ENCODE measurements around the gene MOCS1. TPM values are rescaled to one million over a fixed set of nuclear protein-coding genes. Genes with fewer than 3 reads are reported as not detected.

Gene MOCS1
- total and polyA plus RNA-seq, 9 of the 15 experiments (the other 6 are each of a cell fraction or from before 2014, with no cell fraction given): 0.69 to 12.7 (median 8.7) TPM

- TF ChIP-seq TCF7L2 (IDR thresholded peaks at IDR 0.05; ENCODE audit: low read depth, low read length): no peak
- no peak for TF ChIP-seq OTX1 (CRISPR knock-in tag; IDR thresholded peaks at IDR 0.05)
- TF ChIP-seq ZNF717 (CRISPR knock-in tag; IDR thresholded peaks at IDR 0.05): no peak
- no peak for TF ChIP-seq SAFB (IDR thresholded peaks at IDR 0.05; ENCODE audit: borderline replicate concordance, low read depth, low read length)
- no peak for TF ChIP-seq ZNF184 (CRISPR knock-in tag; IDR thresholded peaks at IDR 0.05)
- TF ChIP-seq TEAD4 (IDR thresholded peaks at IDR 0.05; ENCODE audit: low read length): no peak
- TF ChIP-seq TEAD4 (CRISPR knock-in tag; IDR thresholded peaks at IDR 0.05; ENCODE audit: borderline replicate concordance): no peak
- TF ChIP-seq NFIC (IDR thresholded peaks at IDR 0.05): no peak
- no peak for TF ChIP-seq ZC3H11A (IDR thresholded peaks at IDR 0.05; ENCODE audit: low read depth, low read length)
- TF ChIP-seq, protein P1, sequence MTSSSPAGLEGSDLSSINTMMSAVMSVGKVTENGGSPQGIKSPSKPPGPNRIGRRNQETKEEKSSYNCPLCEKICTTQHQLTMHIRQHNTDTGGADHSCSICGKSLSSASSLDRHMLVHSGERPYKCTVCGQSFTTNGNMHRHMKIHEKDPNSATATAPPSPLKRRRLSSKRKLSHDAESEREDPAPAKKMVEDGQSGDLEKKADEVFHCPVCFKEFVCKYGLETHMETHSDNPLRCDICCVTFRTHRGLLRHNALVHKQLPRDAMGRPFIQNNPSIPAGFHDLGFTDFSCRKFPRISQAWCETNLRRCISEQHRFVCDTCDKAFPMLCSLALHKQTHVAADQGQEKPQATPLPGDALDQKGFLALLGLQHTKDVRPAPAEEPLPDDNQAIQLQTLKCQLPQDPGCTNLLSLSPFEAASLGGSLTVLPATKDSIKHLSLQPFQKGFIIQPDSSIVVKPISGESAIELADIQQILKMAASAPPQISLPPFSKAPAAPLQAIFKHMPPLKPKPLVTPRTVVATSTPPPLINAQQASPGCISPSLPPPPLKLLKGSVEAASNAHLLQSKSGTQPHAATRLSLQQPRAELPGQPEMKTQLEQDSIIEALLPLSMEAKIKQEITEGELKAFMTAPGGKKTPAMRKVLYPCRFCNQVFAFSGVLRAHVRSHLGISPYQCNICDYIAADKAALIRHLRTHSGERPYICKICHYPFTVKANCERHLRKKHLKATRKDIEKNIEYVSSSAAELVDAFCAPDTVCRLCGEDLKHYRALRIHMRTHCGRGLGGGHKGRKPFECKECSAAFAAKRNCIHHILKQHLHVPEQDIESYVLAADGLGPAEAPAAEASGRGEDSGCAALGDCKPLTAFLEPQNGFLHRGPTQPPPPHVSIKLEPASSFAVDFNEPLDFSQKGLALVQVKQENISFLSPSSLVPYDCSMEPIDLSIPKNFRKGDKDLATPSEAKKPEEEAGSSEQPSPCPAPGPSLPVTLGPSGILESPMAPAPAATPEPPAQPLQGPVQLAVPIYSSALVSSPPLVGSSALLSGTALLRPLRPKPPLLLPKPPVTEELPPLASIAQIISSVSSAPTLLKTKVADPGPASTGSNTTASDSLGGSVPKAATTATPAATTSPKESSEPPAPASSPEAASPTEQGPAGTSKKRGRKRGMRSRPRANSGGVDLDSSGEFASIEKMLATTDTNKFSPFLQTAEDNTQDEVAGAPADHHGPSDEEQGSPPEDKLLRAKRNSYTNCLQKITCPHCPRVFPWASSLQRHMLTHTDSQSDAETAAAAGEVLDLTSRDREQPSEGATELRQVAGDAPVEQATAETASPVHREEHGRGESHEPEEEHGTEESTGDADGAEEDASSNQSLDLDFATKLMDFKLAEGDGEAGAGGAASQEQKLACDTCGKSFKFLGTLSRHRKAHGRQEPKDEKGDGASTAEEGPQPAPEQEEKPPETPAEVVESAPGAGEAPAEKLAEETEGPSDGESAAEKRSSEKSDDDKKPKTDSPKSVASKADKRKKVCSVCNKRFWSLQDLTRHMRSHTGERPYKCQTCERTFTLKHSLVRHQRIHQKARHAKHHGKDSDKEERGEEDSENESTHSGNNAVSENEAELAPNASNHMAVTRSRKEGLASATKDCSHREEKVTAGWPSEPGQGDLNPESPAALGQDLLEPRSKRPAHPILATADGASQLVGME (CRISPR knock-in tag; IDR thresholded peaks at IDR 0.05): peak; percentile 73; the same call in 1 of the 2 replicates
- TF ChIP-seq FOSL1 (tag; conservative IDR thresholded peaks at IDR 0.05): peak; percentile 46
- TF ChIP-seq SMAD4 (CRISPR knock-in tag; conservative IDR thresholded peaks at IDR 0.05): peak; percentile 93
- TF ChIP-seq EP300 (IDR thresholded peaks at IDR 0.05; ENCODE audit: low read length): peak; percentile 45; the same call in 1 of the 2 replicates
- TF ChIP-seq RCOR1 (IDR thresholded peaks at IDR 0.05; ENCODE audit: borderline replicate concordance in 1 of 2, low read depth in 2 of 2, low read length in 2 of 2): no peak
- TF ChIP-seq ZFX (CRISPR knock-in tag; IDR thresholded peaks at IDR 0.05): no peak
- TF ChIP-seq ZNF511 (CRISPR knock-in tag; IDR thresholded peaks at IDR 0.05): no peak
- TF ChIP-seq ZNF584 (CRISPR knock-in tag; IDR thresholded peaks at IDR 0.05; ENCODE audit: low read depth): peak; percentile 78
- TF ChIP-seq HLTF (IDR thresholded peaks at IDR 0.05): no peak
- TF ChIP-seq TBP (optimal IDR thresholded peaks at IDR 0.05; ENCODE audit: low read depth, low read length): no peak
- no peak for TF ChIP-seq ZNF444 (CRISPR knock-in tag; IDR thresholded peaks at IDR 0.05)
- no peak for TF ChIP-seq HMG20B (CRISPR knock-in tag; IDR thresholded peaks at IDR 0.05)
- no peak for TF ChIP-seq ZKSCAN1 (IDR thresholded peaks at IDR 0.05; ENCODE audit: low read depth, low read length)
- TF ChIP-seq EZH2 (IDR thresholded peaks at IDR 0.05; ENCODE audit: borderline replicate concordance, low read depth, low read length): no peak
- no peak for TF ChIP-seq HDAC6 (IDR thresholded peaks at IDR 0.05; ENCODE audit: low read depth, low read length)
- no peak for TF ChIP-seq GABPB2 (CRISPR knock-in tag; conservative IDR thresholded peaks at IDR 0.05)
- TF ChIP-seq CBFA2T3 (IDR thresholded peaks at IDR 0.05): peak; percentile 22; the same call in 1 of the 2 replicates
- TF ChIP-seq BACH1 (tag; IDR thresholded peaks at IDR 0.05): no peak; the same call in 1 of the 2 replicates
Measured at GRCh38 chr6:39950125-39950720, 16.0 kb upstream of the MOCS1 start (continued).
